ENCODE results near the gene MCF2L. TPM values are rescaled to one million over a fixed set of nuclear protein-coding genes. Genes with fewer than 3 reads are reported as not detected.
"Not testable (repeated sequence)": the region's sequence is repeated elsewhere in the genome, so short reads cannot be mapped to it uniquely, and the experiment has no call there.

Gene MCF2L
- total RNA-seq, 2 experiments from 2014 or later = 2.8 to 16.4 TPM

DNA sequence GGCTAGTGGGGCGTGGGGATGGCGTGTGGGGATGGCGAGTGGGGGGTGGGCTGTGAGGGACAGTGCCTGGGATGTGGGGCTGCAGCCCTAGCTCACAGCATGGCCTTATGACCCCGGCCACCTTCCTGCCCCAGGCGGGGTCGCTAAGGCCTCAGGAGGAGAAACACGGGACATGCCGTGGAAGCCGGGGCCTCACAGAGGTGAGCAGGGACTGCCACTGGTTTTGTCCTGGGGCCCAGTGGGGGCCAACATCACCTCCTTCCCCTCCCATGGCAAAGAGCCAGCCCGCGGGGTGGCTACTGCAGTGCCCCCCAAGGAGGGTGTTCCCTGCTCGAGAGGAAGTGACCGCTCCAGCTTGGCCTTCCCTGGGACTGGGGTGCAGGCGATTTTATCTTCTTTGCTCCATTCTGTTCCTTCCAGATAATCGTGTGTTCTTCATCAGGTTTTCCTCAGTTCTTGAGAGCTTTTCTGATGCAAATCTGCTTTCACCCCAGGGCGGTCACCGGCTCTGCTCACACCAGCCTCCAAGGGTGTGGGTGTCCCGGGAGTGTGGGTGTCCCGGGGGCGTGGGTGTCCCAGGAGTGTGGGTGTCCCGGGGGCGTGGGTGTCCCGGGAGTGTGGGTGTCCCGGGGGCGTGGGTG is 137.8 kb downstream of the MCF2L start:
- Histone ChIP-seq H2AFZ (ENCODE audit: low read length) (no peak overlapping the region), H3K36me3 (ENCODE audit: insufficient read depth, low read length) (no peaks in the 10 kb centered on the region), H3K9me3 (ENCODE audit: low read length) (no peaks in the 10 kb centered on the region), H3K27ac (ENCODE audit: low read depth, low read length, poor library complexity, severe bottlenecking) (no peak overlapping the region), H4K20me1 (ENCODE audit: insufficient read depth, low read length) (no peaks in the 10 kb centered on the region), H3K4me1 (ENCODE audit: insufficient read depth, low read length, poor library complexity, severe bottlenecking) (no peaks in the 10 kb centered on the region), H3K9me2 (ENCODE audit: insufficient read depth, low read length) (no peaks in the 10 kb centered on the region), H3K79me2 (ENCODE audit: insufficient read depth, low read depth, low read length) (no peaks in the 10 kb centered on the region), H3K4me2 (ENCODE audit: low read length) (no peak overlapping the region), H3K4me3 (ENCODE audit: low read depth, low read length, poor library complexity, severe bottlenecking) (no peak overlapping the region)
- CTCF ChIA-PET (ENCODE audit: unreplicated experiment) = no interaction called here
- intact Hi-C loops (cut with micrococcal nuclease; ENCODE audit: unreplicated experiment) = no loop called here
- BruUV-seq (replicated peaks) = no TSS peak
- POLR2A ChIA-PET = no interaction called here
- DNase-seq (ENCODE audit: low spot score) = no peak
- TF ChIP-seq, protein P1, sequence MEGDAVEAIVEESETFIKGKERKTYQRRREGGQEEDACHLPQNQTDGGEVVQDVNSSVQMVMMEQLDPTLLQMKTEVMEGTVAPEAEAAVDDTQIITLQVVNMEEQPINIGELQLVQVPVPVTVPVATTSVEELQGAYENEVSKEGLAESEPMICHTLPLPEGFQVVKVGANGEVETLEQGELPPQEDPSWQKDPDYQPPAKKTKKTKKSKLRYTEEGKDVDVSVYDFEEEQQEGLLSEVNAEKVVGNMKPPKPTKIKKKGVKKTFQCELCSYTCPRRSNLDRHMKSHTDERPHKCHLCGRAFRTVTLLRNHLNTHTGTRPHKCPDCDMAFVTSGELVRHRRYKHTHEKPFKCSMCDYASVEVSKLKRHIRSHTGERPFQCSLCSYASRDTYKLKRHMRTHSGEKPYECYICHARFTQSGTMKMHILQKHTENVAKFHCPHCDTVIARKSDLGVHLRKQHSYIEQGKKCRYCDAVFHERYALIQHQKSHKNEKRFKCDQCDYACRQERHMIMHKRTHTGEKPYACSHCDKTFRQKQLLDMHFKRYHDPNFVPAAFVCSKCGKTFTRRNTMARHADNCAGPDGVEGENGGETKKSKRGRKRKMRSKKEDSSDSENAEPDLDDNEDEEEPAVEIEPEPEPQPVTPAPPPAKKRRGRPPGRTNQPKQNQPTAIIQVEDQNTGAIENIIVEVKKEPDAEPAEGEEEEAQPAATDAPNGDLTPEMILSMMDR (conservative IDR thresholded peaks at IDR 0.05; ENCODE audit: low read length) = no peak
- no peak for TF ChIP-seq EZH2phosphoT487 (IDR thresholded peaks at IDR 0.05; ENCODE audit: borderline replicate concordance, low read depth, low read length)

DNA sequence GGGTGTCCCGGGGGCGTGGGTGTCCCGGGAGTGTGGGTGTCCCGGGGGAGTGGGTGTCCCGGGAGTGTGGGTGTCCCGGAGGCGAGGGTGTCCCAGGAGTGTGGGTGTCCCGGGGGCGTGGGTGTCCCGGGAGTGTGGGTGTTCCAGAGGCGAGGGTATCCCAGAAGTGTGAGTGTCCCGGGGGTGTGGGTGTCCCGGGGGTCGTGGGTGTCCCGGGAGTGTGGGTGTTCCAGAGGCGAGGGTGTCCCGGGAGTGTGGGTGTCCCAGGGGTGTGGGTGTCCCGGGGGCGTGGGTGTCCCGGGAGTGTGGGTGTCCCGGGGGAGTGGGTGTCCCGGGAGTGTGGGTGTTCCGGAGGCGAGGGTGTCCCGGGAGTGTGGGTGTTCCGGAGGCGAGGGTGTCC is 139.5 kb downstream of the MCF2L start:
- H3K9me2 ChIP-seq (ENCODE audit: insufficient read depth, low read length); H4K20me1 ChIP-seq (ENCODE audit: insufficient read depth, low read length); H3K4me3 ChIP-seq (ENCODE audit: low read depth, low read length, poor library complexity, severe bottlenecking); H2AFZ ChIP-seq (ENCODE audit: low read length); H3K36me3 ChIP-seq (ENCODE audit: insufficient read depth, low read length); DNase-seq (ENCODE audit: low spot score); H3K4me1 ChIP-seq (ENCODE audit: insufficient read depth, low read length, poor library complexity, severe bottlenecking); intact Hi-C loops (cut with micrococcal nuclease; ENCODE audit: unreplicated experiment); H3K4me2 ChIP-seq (ENCODE audit: low read length); POLR2A ChIA-PET; BruUV-seq (replicated peaks); H3K9me3 ChIP-seq (ENCODE audit: low read length); H3K79me2 ChIP-seq (ENCODE audit: insufficient read depth, low read depth, low read length); CTCF ChIA-PET (ENCODE audit: unreplicated experiment); H3K27ac ChIP-seq (ENCODE audit: low read depth, low read length, poor library complexity, severe bottlenecking): not testable (repeated sequence)

DNA sequence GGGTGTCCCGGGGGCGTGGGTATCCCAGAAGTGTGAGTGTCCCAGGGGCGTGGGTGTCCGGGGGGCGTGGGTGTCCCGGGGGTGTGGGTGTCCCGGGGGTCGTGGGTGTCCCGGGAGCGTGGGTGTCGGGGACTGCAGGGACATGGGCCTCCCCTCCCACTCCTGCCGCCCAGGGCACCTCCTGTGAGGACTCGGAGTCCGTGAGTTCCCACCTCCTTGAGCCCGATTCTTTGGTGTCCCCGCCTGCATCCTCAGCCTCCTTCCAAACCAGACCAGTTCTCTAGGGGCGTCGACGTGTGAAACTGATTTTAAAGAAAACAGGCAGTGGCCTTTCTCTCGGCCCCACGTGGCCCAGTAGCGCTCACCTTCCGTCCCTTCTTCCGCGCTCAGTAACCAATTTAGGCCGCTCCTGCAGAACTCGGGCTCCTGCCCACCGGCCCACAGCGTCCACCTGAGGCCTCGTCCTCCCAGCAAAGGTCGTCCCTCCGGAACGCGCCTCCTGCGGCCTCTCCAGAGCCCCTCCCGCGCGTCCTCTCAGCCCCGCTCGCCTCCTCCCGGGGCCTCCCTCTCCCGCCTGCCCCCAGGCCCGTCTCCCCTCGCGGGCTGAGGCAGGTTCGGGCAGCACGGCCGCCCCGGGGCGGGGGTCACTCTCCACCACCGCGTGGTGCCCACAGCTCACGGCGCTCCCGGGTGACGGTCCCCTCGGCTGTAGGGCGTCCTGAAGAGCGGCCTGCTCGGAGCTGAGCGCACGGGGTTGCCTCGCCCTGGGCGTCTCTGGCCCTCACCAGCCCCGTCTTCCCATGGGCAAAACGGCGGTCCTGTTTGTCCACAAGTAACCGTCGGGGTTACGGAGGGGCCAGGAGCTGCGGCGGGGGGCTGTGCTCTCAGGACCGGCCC is 140.4 kb downstream of the MCF2L start:
- BruUV-seq (replicated peaks) = no TSS peak
- intact Hi-C loops (cut with micrococcal nuclease; ENCODE audit: unreplicated experiment) = no loop called here
- ChIA-PET CTCF (ENCODE audit: unreplicated experiment) (no interaction called here), POLR2A (no interaction called here)
- H3K79me2 ChIP-seq (ENCODE audit: insufficient read depth, low read depth, low read length) = no peaks in the 10 kb centered on the region
- H3K4me2 ChIP-seq (ENCODE audit: low read length) = no peak overlapping the region
- no peak for DNase-seq (ENCODE audit: low spot score)
- no peak overlapping the region for H2AFZ ChIP-seq (ENCODE audit: low read length)
- no peaks in the 10 kb centered on the region for H3K36me3 ChIP-seq (ENCODE audit: insufficient read depth, low read length)
- TF ChIP-seq EZH2phosphoT487 (IDR thresholded peaks at IDR 0.05; ENCODE audit: borderline replicate concordance, low read depth, low read length) = no peak
- TF ChIP-seq, protein P1 (conservative IDR thresholded peaks at IDR 0.05; ENCODE audit: low read length) = no peak
- no peaks in the 10 kb centered on the region for H3K9me3 ChIP-seq (ENCODE audit: low read length)
- H3K27ac ChIP-seq (ENCODE audit: low read depth, low read length, poor library complexity, severe bottlenecking) = no peak overlapping the region
- no peak overlapping the region for H3K4me3 ChIP-seq (ENCODE audit: low read depth, low read length, poor library complexity, severe bottlenecking)
- no peaks in the 10 kb centered on the region for H3K9me2 ChIP-seq (ENCODE audit: insufficient read depth, low read length)
- no peaks in the 10 kb centered on the region for H3K4me1 ChIP-seq (ENCODE audit: insufficient read depth, low read length, poor library complexity, severe bottlenecking)
- H4K20me1 ChIP-seq (ENCODE audit: insufficient read depth, low read length) = no peaks in the 10 kb centered on the region

Measured in OCI-LY7 (cell line).